HCT116 (cell line): ENCODE measurements around the gene C1orf35.

Source experiments
- ATF3 ChIP-seq: IDR thresholded peaks from 2 replicates; pipeline ENCODE4 v1.6.1; 2012
- CTCF ChIP-seq, 3 experiments: fragments of 200-600 bp in 1 of 3; sonication (generic) in 1 of 3; IDR thresholded peaks in 2 of 3; conservative IDR thresholded peaks in 1 of 3; 2 replicates each; pipeline ENCODE4 v1.5.1; 2012 to 2017; ENCODE audit warnings: low read depth in 2 of 3, low read length in 2 of 3, antibody characterized with exemption in 1 of 3, borderline replicate concordance in 1 of 3, control low read depth in 1 of 3, mild to moderate bottlenecking in 1 of 3, mixed read lengths in 1 of 3, mixed run types in 1 of 3, moderate library complexity in 1 of 3; ENCODE audit not compliant: insufficient read depth in 1 of 3
- EZH2 ChIP-seq: fragments of 200-600 bp; sonication (generic); IDR thresholded peaks from 2 replicates; pipeline ENCODE4 v1.6.1; 2017; ENCODE audit warnings: antibody characterized with exemption, mixed run types
- RAD21 ChIP-seq: IDR thresholded peaks from 2 replicates; pipeline ENCODE4 v1.6.1; 2012; ENCODE audit warnings: low read depth, mild to moderate bottlenecking
- ZNF274 ChIP-seq: fragments of 200-500 bp; sonication (Bioruptor generic); IDR thresholded peaks from 2 replicates; pipeline ENCODE4 v1.6.1; 2014; ENCODE audit warnings: mild to moderate bottlenecking, low read depth, low read length, inconsistent platforms

GRCh38 chr1:228114827-228115226 is 11.7 kb upstream of the C1orf35 start:
- no peak for TF ChIP-seq RAD21
- TF ChIP-seq CTCF (IDR thresholded peaks at IDR 0.05 in 2 of 3, conservative IDR thresholded peaks at IDR 0.05 in 1 of 3; ENCODE audit: borderline replicate concordance in 1 of 3, insufficient read depth in 1 of 3, low read depth in 2 of 3, low read length in 2 of 3) = no peak
- TF ChIP-seq EZH2 = no peak
- TF ChIP-seq ATF3 = no peak
- no peak for TF ChIP-seq ZNF274
